ENCODE data around the gene SERPINE1. TPM values are rescaled to one million over a fixed set of nuclear protein-coding genes. Genes with fewer than 3 reads are reported as not detected.
"Not testable (repeated sequence)": the region's sequence is repeated elsewhere in the genome, so short reads cannot be mapped to it uniquely, and the experiment has no call there.

The SERPINE1 gene
- total RNA-seq, 4 donors from 2014 or later = 2.4 to 8.3 (median 3.3) TPM

DNA sequence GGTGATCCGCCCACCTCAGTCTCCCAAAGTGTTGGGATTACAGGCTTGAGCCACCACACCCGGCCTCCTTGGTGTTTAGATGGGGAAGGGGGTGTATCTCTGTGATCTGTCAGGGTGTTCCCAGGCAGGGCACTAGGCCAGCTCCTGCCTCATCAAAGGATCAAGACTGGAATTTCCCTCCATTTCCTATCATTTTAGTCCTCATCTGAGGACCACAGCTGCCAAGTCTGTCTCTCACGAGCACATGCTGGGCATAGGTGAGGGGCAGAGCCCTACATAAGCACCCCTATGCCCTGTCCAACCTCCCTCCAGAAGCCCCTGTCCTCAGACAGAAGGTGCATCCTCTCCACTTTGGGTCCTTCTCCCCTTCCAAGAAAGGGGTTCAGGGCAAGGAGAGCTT, 22.1 kb upstream of the SERPINE1 start:
- TF ChIP-seq, protein P1, sequence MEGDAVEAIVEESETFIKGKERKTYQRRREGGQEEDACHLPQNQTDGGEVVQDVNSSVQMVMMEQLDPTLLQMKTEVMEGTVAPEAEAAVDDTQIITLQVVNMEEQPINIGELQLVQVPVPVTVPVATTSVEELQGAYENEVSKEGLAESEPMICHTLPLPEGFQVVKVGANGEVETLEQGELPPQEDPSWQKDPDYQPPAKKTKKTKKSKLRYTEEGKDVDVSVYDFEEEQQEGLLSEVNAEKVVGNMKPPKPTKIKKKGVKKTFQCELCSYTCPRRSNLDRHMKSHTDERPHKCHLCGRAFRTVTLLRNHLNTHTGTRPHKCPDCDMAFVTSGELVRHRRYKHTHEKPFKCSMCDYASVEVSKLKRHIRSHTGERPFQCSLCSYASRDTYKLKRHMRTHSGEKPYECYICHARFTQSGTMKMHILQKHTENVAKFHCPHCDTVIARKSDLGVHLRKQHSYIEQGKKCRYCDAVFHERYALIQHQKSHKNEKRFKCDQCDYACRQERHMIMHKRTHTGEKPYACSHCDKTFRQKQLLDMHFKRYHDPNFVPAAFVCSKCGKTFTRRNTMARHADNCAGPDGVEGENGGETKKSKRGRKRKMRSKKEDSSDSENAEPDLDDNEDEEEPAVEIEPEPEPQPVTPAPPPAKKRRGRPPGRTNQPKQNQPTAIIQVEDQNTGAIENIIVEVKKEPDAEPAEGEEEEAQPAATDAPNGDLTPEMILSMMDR (IDR thresholded peaks at IDR 0.05) = no peak
- no peak for TF ChIP-seq POLR2A (IDR thresholded peaks at IDR 0.05)

GRCh38 chr7:101105248-101105647, 21.7 kb upstream of the SERPINE1 start:
- H3K27me3 ChIP-seq, H3K4me3 ChIP-seq, H3K27ac ChIP-seq, H3K4me1 ChIP-seq, DNase-seq, H3K36me3 ChIP-seq, H3K9me3 ChIP-seq: not testable (repeated sequence)

More for the DNA sequence above, 22.1 kb upstream of the SERPINE1 start:
- no peak for DNase-seq
- no peak overlapping the region for H3K4me3 ChIP-seq
- no peak overlapping the region for H3K27ac ChIP-seq
- peaks cover 0 to 9% (median 0%) of the 10 kb centered on the region in 4 donors for H3K4me1 ChIP-seq
- H3K36me3 ChIP-seq = no peaks in the 10 kb centered on the region
- H3K9me3 ChIP-seq = no peaks in the 10 kb centered on the region
- no peaks in the 10 kb centered on the region for H3K27me3 ChIP-seq

GRCh38 chr7:101106386-101106785, 20.5 kb upstream of the SERPINE1 start:
- Histone ChIP-seq H3K4me1 (no peaks in the 10 kb centered on the region), H3K9me3 (no peaks in the 10 kb centered on the region), H3K27ac (no peak overlapping the region), H3K27me3 (no peaks in the 10 kb centered on the region), H3K36me3 (no peaks in the 10 kb centered on the region), H3K4me3 (no peak overlapping the region)
- no peak for DNase-seq
- no peak for TF ChIP-seq POLR2A (IDR thresholded peaks at IDR 0.05)
- TF ChIP-seq, protein P1 (IDR thresholded peaks at IDR 0.05) = no peak

DNA sequence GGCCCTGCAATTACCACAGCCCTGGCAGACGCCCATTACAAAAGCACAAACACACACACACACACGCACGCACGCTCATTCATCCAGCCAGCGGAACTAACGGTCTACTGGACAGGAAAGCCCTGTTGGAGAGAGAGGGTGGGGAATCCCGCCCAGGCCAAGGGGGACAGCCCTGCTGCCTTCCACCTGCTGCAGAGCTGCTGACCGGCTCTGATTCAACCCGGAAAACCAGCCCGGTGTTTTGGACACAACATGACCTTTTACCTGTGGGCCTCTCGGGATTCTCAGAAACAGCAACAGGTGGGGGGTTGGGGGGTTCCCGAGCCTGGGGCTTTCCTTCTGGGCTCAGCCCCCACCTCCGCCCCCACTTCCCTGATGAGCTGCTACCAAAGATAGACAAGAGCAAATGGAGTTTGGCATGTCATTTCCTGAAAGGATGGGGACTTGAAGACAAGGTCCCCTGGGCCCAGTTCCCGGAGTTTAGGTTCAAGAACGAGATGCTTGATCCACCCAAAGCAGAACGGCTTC, 18.5 kb upstream of the SERPINE1 start:
- DNase-seq = no peak
- no peaks in the 10 kb centered on the region for H3K36me3 ChIP-seq
- H3K27ac ChIP-seq = no peak overlapping the region
- TF ChIP-seq, protein P1 (IDR thresholded peaks at IDR 0.05) = no peak
- no peak for TF ChIP-seq POLR2A (IDR thresholded peaks at IDR 0.05)
- no peaks in the 10 kb centered on the region for H3K4me1 ChIP-seq
- H3K9me3 ChIP-seq = no peaks in the 10 kb centered on the region
- H3K4me3 ChIP-seq = no peak overlapping the region
- H3K27me3 ChIP-seq = no peaks in the 10 kb centered on the region

DNA sequence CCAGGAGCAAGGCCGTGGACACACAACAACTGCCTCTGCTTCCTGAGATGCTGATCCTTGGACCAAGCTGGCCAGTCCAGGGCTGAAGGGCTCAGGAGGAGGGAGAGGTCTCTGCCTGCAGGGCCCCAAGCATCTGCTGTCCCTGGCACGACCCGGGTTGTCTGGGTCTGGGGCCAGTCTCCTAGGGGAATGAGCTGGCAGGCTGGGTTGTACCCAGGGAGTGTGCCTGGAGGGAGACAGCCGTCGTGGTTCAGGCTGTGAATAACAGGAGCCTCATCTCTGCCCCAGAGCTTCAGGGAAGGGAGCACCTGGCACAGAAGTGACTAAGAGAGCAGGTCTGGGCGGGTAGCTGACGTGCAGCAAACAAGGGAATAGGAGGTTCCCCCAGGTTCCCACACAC, 17.9 kb upstream of the SERPINE1 start:
- Histone ChIP-seq H3K27ac (no peak overlapping the region), H3K9me3 (no peaks in the 10 kb centered on the region)

DNA sequence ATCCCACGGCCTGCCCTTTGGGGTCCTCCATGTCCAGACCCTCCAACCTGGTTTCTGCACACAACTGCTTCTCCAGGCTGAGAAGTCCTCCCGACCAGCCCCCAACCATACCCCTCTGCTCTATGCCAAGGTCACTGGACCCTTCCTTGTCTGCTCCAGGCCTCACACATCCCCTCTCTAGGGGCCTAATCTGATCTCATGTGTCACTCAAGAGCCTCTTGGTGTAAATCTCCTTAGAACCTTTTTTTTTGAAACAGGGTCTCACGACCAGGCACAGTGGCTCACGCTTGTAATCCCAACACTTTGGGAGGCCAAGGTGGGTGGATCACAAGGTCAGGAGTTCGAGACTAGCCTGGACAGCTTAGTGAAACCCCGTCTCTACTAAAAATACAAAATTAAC, 17.5 kb upstream of the SERPINE1 start:
- H3K9me3 ChIP-seq = no peaks in the 10 kb centered on the region
- H3K27me3 ChIP-seq = no peaks in the 10 kb centered on the region
- no peak overlapping the region for H3K4me3 ChIP-seq
- no peak for DNase-seq
- no peaks in the 10 kb centered on the region for H3K36me3 ChIP-seq
- H3K27ac ChIP-seq = no peak overlapping the region
- no peak for TF ChIP-seq POLR2A (IDR thresholded peaks at IDR 0.05)
- TF ChIP-seq, protein P1 (IDR thresholded peaks at IDR 0.05) = no peak
- H3K4me1 ChIP-seq = no peaks in the 10 kb centered on the region

More for the DNA sequence above, 17.9 kb upstream of the SERPINE1 start:
- Histone ChIP-seq H3K27me3 (no peaks in the 10 kb centered on the region), H3K4me3 (no peak overlapping the region), H3K4me1 (no peaks in the 10 kb centered on the region), H3K36me3 (no peaks in the 10 kb centered on the region)
- DNase-seq = no peak
- no peak for TF ChIP-seq POLR2A (IDR thresholded peaks at IDR 0.05)
- TF ChIP-seq, protein P1 (IDR thresholded peaks at IDR 0.05) = no peak

Measured in Peyer's patch (tissue), 4 donors.